ENCODE measurements around the gene RIPOR3. TPM values are rescaled to one million over a fixed set of nuclear protein-coding genes. Genes with fewer than 3 reads are reported as not detected.

RIPOR3 gene
- total and polyA plus RNA-seq, 9 of the 15 experiments (the other 6 are each of a cell fraction or from before 2014, with no cell fraction given), result 3.3 to 62.7 (median 21.4) TPM

DNA sequence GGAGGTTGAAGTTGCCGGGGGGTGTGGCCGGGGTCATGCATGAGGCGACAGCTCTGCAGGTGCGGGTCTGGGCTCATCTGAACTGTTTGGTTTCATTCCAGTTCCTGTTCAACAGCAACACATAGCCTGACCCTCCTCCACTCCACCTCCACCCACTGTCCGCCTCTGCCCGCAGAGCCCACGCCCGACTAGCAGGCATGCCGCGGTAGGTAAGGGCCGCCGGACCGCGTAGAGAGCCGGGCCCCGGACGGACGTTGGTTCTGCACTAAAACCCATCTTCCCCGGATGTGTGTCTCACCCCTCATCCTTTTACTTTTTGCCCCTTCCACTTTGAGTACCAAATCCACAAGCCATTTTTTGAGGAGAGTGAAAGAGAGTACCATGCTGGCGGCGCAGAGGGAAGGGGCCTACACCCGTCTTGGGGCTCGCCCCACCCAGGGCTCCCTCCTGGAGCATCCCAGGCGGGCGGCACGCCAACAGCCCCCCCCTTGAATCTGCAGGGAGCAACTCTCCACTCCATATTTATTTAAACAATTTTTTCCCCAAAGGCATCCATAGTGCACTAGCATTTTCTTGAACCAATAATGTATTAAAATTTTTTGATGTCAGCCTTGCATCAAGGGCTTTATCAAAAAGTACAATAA, 108.6 kb downstream of the RIPOR3 start (continued):
- TF ChIP-seq, protein P1, sequence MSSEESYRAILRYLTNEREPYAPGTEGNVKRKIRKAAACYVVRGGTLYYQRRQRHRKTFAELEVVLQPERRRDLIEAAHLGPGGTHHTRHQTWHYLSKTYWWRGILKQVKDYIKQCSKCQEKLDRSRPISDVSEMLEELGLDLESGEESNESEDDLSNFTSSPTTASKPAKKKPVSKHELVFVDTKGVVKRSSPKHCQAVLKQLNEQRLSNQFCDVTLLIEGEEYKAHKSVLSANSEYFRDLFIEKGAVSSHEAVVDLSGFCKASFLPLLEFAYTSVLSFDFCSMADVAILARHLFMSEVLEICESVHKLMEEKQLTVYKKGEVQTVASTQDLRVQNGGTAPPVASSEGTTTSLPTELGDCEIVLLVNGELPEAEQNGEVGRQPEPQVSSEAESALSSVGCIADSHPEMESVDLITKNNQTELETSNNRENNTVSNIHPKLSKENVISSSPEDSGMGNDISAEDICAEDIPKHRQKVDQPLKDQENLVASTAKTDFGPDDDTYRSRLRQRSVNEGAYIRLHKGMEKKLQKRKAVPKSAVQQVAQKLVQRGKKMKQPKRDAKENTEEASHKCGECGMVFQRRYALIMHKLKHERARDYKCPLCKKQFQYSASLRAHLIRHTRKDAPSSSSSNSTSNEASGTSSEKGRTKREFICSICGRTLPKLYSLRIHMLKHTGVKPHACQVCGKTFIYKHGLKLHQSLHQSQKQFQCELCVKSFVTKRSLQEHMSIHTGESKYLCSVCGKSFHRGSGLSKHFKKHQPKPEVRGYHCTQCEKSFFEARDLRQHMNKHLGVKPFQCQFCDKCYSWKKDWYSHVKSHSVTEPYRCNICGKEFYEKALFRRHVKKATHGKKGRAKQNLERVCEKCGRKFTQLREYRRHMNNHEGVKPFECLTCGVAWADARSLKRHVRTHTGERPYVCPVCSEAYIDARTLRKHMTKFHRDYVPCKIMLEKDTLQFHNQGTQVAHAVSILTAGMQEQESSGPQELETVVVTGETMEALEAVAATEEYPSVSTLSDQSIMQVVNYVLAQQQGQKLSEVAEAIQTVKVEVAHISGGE (CRISPR knock-in tag; IDR thresholded peaks at IDR 0.05), result 0 out of 6 replicates have a peak, but pooled peaks of 1 of the 3 experiments have one; percentile 9

DNA sequence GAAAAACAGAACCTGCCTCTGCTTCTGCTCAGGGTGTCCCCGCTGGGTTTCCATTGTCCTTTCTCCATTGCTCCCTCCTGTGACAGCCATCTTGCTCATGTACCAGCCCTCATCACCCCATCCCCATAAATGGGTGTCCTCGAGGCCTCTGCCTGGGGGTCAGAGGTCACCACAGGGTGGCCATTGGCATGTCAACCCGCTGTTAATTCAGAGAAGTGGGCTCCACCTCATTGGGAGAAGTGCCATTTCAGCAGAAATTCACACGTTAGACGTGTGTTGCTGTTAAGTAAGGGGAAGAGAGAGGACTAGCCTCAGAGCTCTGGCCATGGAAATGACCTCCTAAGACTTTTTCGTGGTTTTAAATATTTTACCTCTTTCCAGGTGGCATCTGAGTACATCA, 109.2 kb downstream of the RIPOR3 start:
- no peak overlapping the region for H3K27ac ChIP-seq (ENCODE audit: extremely low read depth, low read depth, low read length)
- no peak for FAIRE-seq
- CTCF ChIA-PET (ENCODE audit: low intra/inter-chr PET ratio), result interaction anchor here (0.6 kb wide), 1 partner anchor 73 kb away, joined by 5 read pairs; no protein-coding TSS in a partner anchor
- H4K20me1 ChIP-seq (replicated peaks; ENCODE audit: control insufficient read depth, insufficient read depth, low read length), result 0 out of 2 replicates have a peak, but pooled peaks cover 3% of the 10 kb centered on the region
- no peak overlapping the region for H3K4me3 ChIP-seq
- H3K79me2 ChIP-seq (ENCODE audit: control insufficient read depth, insufficient read depth, low read length), result no peaks in the 10 kb centered on the region
- intact Hi-C loops (cut with micrococcal nuclease), result no loop called here
- in situ Hi-C loops (cut with MboI), result no loop called here
- 74% methylated on average over 6 of the region's 6 CpGs for WGBS (ENCODE audit: insufficient coverage, low coverage, missing lambda C conversion rate)
- no peak overlapping the region for H2AFZ ChIP-seq (ENCODE audit: low read depth, low read length)
- DNase-seq (ENCODE audit: extremely low read depth in 1 of 4, low spot score in 3 of 4), result no peak
- no peak for ATAC-seq
- H3K27me3 ChIP-seq (ENCODE audit: control insufficient read depth in 2 of 2, insufficient read depth in 2 of 2, low read length in 2 of 2), result no peaks in the 10 kb centered on the region
- POLR2A ChIA-PET, result interaction anchor here (0.7 kb wide), 2 partner anchors 40 to 194 kb away, joined by 3 read pairs; no protein-coding TSS in a partner anchor
- H3K9me1 ChIP-seq (ENCODE audit: control insufficient read depth, insufficient read depth, low read length), result no peaks in the 10 kb centered on the region
- H3K4me2 ChIP-seq (ENCODE audit: insufficient read depth, low read length), result no peak overlapping the region
- peaks cover 99% of the 10 kb centered on the region for H3K36me3 ChIP-seq (ENCODE audit: control insufficient read depth, insufficient read depth, low read length)
- H3K4me1 ChIP-seq (replicated peaks in 1 of 2; ENCODE audit: control insufficient read depth in 2 of 2, insufficient read depth in 2 of 2, low read length in 2 of 2), result peaks cover 0 to 11% of the 10 kb centered on the region in 2 experiments; a peak in 1 of 5 replicates
- no peak overlapping the region for H3K9ac ChIP-seq (ENCODE audit: insufficient read depth in 1 of 2, low read depth in 2 of 2, low read length in 2 of 2)
- BruUV-seq (replicated peaks), result no TSS peak
- no peaks in the 10 kb centered on the region for H3K9me3 ChIP-seq (replicated peaks; ENCODE audit: control insufficient read depth, insufficient read depth, low read depth, low read length)
- no peak for TF ChIP-seq SIX5 (IDR thresholded peaks at IDR 0.05; ENCODE audit: borderline replicate concordance in 1 of 2, insufficient read depth in 1 of 2, low read depth in 1 of 2, low read length in 2 of 2)
- TF ChIP-seq, protein P2, sequence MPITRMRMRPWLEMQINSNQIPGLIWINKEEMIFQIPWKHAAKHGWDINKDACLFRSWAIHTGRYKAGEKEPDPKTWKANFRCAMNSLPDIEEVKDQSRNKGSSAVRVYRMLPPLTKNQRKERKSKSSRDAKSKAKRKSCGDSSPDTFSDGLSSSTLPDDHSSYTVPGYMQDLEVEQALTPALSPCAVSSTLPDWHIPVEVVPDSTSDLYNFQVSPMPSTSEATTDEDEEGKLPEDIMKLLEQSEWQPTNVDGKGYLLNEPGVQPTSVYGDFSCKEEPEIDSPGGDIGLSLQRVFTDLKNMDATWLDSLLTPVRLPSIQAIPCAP (CRISPR knock-in tag; IDR thresholded peaks at IDR 0.05; ENCODE audit: borderline replicate concordance), result no peak
- no peak for TF ChIP-seq ASH1L (IDR thresholded peaks at IDR 0.05; ENCODE audit: borderline replicate concordance, low read depth, partially characterized antibody)
- TF ChIP-seq, protein P3, sequence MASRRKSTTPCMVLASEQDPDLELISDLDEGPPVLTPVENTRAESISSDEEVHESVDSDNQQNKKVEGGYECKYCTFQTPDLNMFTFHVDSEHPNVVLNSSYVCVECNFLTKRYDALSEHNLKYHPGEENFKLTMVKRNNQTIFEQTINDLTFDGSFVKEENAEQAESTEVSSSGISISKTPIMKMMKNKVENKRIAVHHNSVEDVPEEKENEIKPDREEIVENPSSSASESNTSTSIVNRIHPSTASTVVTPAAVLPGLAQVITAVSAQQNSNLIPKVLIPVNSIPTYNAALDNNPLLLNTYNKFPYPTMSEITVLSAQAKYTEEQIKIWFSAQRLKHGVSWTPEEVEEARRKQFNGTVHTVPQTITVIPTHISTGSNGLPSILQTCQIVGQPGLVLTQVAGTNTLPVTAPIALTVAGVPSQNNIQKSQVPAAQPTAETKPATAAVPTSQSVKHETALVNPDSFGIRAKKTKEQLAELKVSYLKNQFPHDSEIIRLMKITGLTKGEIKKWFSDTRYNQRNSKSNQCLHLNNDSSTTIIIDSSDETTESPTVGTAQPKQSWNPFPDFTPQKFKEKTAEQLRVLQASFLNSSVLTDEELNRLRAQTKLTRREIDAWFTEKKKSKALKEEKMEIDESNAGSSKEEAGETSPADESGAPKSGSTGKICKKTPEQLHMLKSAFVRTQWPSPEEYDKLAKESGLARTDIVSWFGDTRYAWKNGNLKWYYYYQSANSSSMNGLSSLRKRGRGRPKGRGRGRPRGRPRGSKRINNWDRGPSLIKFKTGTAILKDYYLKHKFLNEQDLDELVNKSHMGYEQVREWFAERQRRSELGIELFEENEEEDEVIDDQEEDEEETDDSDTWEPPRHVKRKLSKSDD (conservative IDR thresholded peaks at IDR 0.05; ENCODE audit: low read length), result no peak
- no peak for TF ChIP-seq NR2C2 (CRISPR knock-in tag; IDR thresholded peaks at IDR 0.05)
- TF ChIP-seq NR2C2 (tag; IDR thresholded peaks at IDR 0.05), result peak; percentile 63
- no peak for TF ChIP-seq SRF (CRISPR knock-in tag; IDR thresholded peaks at IDR 0.05)
- TF ChIP-seq GATAD2A (IDR thresholded peaks at IDR 0.05), result no peak
- peak; percentile 57; the same call in 1 of the 2 replicates for TF ChIP-seq ZNF316 (IDR thresholded peaks at IDR 0.05)
- TF ChIP-seq NR2C1 (IDR thresholded peaks at IDR 0.05), result peak; percentile 58; the same call in 1 of the 2 replicates
- TF ChIP-seq NR2C1 (tag; IDR thresholded peaks at IDR 0.05), result peak; percentile 74
- TF ChIP-seq RB1 (IDR thresholded peaks at IDR 0.05; ENCODE audit: low read depth), result no peak

Measured in K562 (cell line).